ENCODE results near the gene ACTN1.

- TF ChIP-seq POLR2A (IDR thresholded peaks at IDR 0.05) (no peak), CTCF (IDR thresholded peaks at IDR 0.05) (no peak)
These were observed 58.1 kb downstream of the ACTN1 start for GRCh38 chr14:68921049-68921448.
